ENCODE data around the gene ERO1B.

Gene ERO1B

GRCh38 chr1:236288620-236288976 lies 6.8 kb upstream of the ERO1B start:
- TF ChIP-seq EZH2 (IDR thresholded peaks at IDR 0.05) (no peak), FOXP2 (optimal IDR thresholded peaks at IDR 0.05; ENCODE audit: control extremely low read depth, extremely low read length, insufficient read depth) (no peak), POLR2AphosphoS5 (IDR thresholded peaks at IDR 0.05; ENCODE audit: borderline replicate concordance, low read depth, low read length) (no peak)
- no peak for DNase-seq (ENCODE audit: low read depth, low spot score)
- Histone ChIP-seq H3K27ac (peak overlapping the region; percentile 1; the same call in 1 of the 2 replicates), H3K9me3 (ENCODE audit: low read depth, low read length) (no peaks in the 10 kb centered on the region), H3K4me3 (peak overlapping the region; percentile 61), H3K36me3 (ENCODE audit: insufficient read depth, low read length) (no peaks in the 10 kb centered on the region), H3K9ac (ENCODE audit: insufficient read length) (no peak overlapping the region)

DNA sequence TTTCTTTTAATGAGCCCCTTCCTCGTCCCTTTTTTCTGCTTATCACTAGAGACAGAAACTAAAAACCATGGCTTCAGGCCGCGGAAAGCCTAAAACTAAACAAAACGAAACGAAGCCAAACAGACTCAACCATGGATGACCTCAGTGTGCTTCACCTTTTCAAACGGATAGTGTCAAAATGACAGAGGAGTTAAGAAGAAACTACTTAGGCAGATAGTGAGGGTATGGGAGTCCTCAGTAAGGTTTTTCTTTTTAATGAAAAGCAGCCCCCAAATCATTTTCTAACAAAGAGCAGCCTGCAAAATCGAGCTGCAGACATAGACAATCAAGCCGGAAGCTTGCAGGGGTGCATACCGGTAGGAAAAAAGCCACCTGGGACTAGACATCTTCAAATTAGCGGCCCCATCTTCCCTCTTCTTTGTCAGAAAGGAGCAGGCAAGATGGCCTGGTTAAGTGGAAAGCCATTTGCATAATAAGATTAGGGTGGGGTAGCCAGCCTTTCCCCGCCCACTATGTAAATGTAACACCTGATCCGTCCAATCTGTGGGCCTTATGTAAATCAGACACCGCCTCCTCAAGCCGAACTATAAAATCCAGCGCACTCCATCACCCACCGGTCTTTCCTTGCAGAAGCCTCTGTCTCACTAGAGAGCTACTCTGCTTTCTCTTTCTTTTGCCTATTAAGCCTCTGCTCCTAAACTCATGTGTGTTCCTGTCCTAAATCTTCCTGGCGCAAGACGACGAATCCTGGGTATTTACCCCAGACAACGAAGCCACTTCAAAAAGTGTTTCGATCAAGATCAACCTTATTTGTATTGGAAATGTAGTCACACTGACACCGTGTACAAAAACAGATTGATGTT lies 6.2 kb upstream of the ERO1B start:
- Histone ChIP-seq H3K36me3 (ENCODE audit: insufficient read depth, low read length) (no peaks in the 10 kb centered on the region), H3K4me3 (peak overlapping the region; percentile 61), H3K9me3 (ENCODE audit: low read depth, low read length) (no peaks in the 10 kb centered on the region), H3K9ac (ENCODE audit: insufficient read length) (no peak overlapping the region), H3K27ac (peak overlapping the region; percentile 14; the same call in 1 of the 2 replicates)
- no peak for TF ChIP-seq EZH2 (IDR thresholded peaks at IDR 0.05)
- TF ChIP-seq POLR2AphosphoS5 (IDR thresholded peaks at IDR 0.05; ENCODE audit: borderline replicate concordance, low read depth, low read length), result peak; percentile 100
- DNase-seq (ENCODE audit: low read depth, low spot score), result peak; percentile 97

- TF ChIP-seq POLR2AphosphoS5 (IDR thresholded peaks at IDR 0.05; ENCODE audit: borderline replicate concordance, low read depth, low read length) (no peak), EZH2 (IDR thresholded peaks at IDR 0.05) (no peak), FOXP2 (optimal IDR thresholded peaks at IDR 0.05; ENCODE audit: control extremely low read depth, extremely low read length, insufficient read depth) (no peak)
- DNase-seq (ENCODE audit: low read depth, low spot score), result no peak
- Histone ChIP-seq H3K9ac (ENCODE audit: insufficient read length) (no peak overlapping the region), H3K4me3 (no peak overlapping the region), H3K36me3 (ENCODE audit: insufficient read depth, low read length) (no peaks in the 10 kb centered on the region), H3K27ac (no peak overlapping the region; the same call in 1 of the 2 replicates), H3K9me3 (ENCODE audit: low read depth, low read length) (no peaks in the 10 kb centered on the region)
Measured at GRCh38 chr1:236287356-236287755, 5.6 kb upstream of the ERO1B start.

DNA sequence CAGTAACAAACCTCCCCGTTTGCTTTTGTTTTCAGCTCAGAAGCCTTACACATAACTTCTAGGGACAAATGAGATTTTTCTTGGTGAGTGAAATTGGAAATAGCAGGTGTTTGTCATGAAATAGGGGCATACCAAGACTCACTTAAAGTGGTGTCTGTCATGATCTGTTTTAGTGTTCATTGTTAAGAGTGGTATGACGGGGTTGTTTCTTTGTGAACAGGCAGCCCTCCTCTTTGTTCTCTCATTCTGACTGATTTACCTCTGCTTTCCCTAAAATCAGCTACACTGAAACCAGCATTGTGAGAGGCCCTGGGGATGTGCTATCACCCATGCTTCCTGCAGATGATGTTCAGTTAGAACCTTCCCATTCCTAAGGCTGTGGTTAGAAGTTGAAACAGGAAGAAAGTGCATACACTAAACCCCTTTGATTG lies 2.5 kb upstream of the ERO1B start:
- no peak for DNase-seq (ENCODE audit: low read depth, low spot score)
- Histone ChIP-seq H3K36me3 (ENCODE audit: insufficient read depth, low read length) (no peaks in the 10 kb centered on the region), H3K27ac (no peak overlapping the region; the same call in 1 of the 2 replicates), H3K4me3 (peak overlapping the region; percentile 20; the same call in 1 of the 2 replicates), H3K9me3 (ENCODE audit: low read depth, low read length) (no peaks in the 10 kb centered on the region), H3K9ac (ENCODE audit: insufficient read length) (peak overlapping the region; percentile 14)
- TF ChIP-seq FOXP2 (optimal IDR thresholded peaks at IDR 0.05; ENCODE audit: control extremely low read depth, extremely low read length, insufficient read depth) (no peak), EZH2 (IDR thresholded peaks at IDR 0.05) (no peak), POLR2AphosphoS5 (IDR thresholded peaks at IDR 0.05; ENCODE audit: borderline replicate concordance, low read depth, low read length) (no peak)

- TF ChIP-seq POLR2AphosphoS5 (IDR thresholded peaks at IDR 0.05; ENCODE audit: borderline replicate concordance, low read depth, low read length) (no peak), FOXP2 (optimal IDR thresholded peaks at IDR 0.05; ENCODE audit: control extremely low read depth, extremely low read length, insufficient read depth) (no peak)
- H3K9ac ChIP-seq (ENCODE audit: insufficient read length), result peak overlapping the region; percentile 80
- H3K27ac ChIP-seq, result no peak overlapping the region
- no peaks in the 10 kb centered on the region for H3K36me3 ChIP-seq (ENCODE audit: insufficient read depth, low read length)
- no peaks in the 10 kb centered on the region for H3K9me3 ChIP-seq (ENCODE audit: low read depth, low read length)
- H3K4me3 ChIP-seq, result peak overlapping the region; percentile 92
- no peak for DNase-seq (ENCODE audit: low read depth, low spot score)
Measured at GRCh38 chr1:236282719-236283118, 961 bp upstream of the ERO1B start.

- Histone ChIP-seq H3K36me3 (ENCODE audit: insufficient read depth, low read length) (no peaks in the 10 kb centered on the region), H3K27ac (no peak overlapping the region), H3K4me3 (peak overlapping the region; percentile 92), H3K9ac (ENCODE audit: insufficient read length) (peak overlapping the region; percentile 80), H3K9me3 (ENCODE audit: low read depth, low read length) (no peaks in the 10 kb centered on the region)
- TF ChIP-seq FOXP2 (optimal IDR thresholded peaks at IDR 0.05; ENCODE audit: control extremely low read depth, extremely low read length, insufficient read depth), result no peak
- TF ChIP-seq EZH2 (IDR thresholded peaks at IDR 0.05), result no peak
- TF ChIP-seq POLR2AphosphoS5 (IDR thresholded peaks at IDR 0.05; ENCODE audit: borderline replicate concordance, low read depth, low read length), result no peak
- no peak for DNase-seq (ENCODE audit: low read depth, low spot score)
Measured at GRCh38 chr1:236282425-236282716, 613 bp upstream of the ERO1B start.

DNA sequence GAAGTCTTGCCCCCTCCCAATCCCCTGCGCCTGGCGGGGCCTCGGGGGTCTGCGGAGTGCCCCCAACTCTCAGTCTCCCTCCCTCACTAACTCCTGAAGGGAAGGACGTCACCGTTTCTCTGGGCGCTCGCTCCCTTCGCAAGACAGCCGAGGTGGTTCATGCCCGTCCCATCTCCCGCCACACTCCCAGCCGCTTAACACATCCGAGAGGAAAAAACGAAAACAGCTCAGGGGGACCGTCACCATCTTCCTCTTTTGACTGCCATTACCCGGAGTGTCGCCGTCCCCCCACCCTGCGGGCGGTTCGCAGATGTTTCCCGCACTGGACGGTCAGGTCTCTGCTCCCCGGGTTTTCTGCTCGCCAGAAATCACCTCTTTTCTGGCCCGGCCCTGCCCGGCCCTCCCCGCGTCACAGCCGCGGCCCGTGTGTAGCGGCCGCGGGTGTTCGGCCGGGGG lies 532 bp downstream of the ERO1B start:
- no peak for DNase-seq (ENCODE audit: low read depth, low spot score)
- TF ChIP-seq EZH2 (IDR thresholded peaks at IDR 0.05), result no peak
- no peak for TF ChIP-seq FOXP2 (optimal IDR thresholded peaks at IDR 0.05; ENCODE audit: control extremely low read depth, extremely low read length, insufficient read depth)
- no peak for TF ChIP-seq POLR2AphosphoS5 (IDR thresholded peaks at IDR 0.05; ENCODE audit: borderline replicate concordance, low read depth, low read length)
- no peaks in the 10 kb centered on the region for H3K36me3 ChIP-seq (ENCODE audit: insufficient read depth, low read length)
- H3K9me3 ChIP-seq (ENCODE audit: low read depth, low read length), result no peaks in the 10 kb centered on the region
- H3K9ac ChIP-seq (ENCODE audit: insufficient read length), result peak overlapping the region; percentile 72
- H3K4me3 ChIP-seq, result peak overlapping the region; percentile 92
- H3K27ac ChIP-seq, result no peak overlapping the region

DNA sequence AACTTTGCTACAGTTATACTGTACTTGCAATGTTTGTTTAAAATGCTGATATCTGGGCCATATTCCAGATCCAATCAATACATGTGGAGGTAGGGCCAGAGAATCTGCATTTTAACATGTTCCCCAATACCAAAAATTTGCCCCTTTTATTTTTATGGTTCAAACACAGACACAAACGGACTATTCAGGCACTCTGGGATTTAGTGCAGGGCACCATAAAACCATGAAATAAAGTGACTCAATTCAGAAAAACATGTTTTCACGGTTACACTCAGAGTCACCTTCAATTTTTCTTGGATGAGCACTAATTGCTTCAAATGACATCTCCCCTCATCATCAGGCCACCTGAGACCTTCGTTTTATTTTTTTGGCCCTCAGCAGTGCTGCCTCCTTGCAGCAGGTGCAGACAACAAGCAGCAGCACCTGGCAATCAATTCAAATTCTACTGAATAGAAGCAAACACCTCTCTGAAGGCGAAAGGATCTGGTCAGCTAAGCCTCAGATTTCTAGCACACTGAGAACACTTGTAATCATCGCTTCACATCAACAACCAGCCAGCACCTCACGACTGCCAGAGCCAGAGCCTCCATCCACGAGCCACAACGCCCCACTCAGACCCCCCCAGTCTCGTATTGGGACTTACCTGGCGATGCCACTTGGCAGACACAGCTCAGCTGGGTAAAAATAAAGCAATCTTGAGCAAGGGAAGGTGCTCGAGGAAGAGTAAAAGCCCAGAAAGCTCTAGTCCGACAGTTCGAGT lies 1.1 kb downstream of the ERO1B start:
- no peaks in the 10 kb centered on the region for H3K9me3 ChIP-seq (ENCODE audit: low read depth, low read length)
- no peak for TF ChIP-seq POLR2AphosphoS5 (IDR thresholded peaks at IDR 0.05; ENCODE audit: borderline replicate concordance, low read depth, low read length)
- no peak for TF ChIP-seq EZH2 (IDR thresholded peaks at IDR 0.05)
- TF ChIP-seq FOXP2 (optimal IDR thresholded peaks at IDR 0.05; ENCODE audit: control extremely low read depth, extremely low read length, insufficient read depth), result no peak
- H3K27ac ChIP-seq, result no peak overlapping the region
- H3K36me3 ChIP-seq (ENCODE audit: insufficient read depth, low read length), result no peaks in the 10 kb centered on the region
- H3K4me3 ChIP-seq, result peak overlapping the region; percentile 92
- peak overlapping the region; percentile 72 for H3K9ac ChIP-seq (ENCODE audit: insufficient read length)
- DNase-seq (ENCODE audit: low read depth, low spot score), result no peak

Data from SK-N-MC (cell line).